Dermis microvascular lymphatic vessel endothelial cell (primary cell): ENCODE measurements around the gene REV3L. TPM values are rescaled to one million over a fixed set of nuclear protein-coding genes. Genes with fewer than 3 reads are reported as not detected.
"Not testable (repeated sequence)": the region's sequence is repeated elsewhere in the genome, so short reads cannot be mapped to it uniquely, and the experiment has no call there.

Experiments used
- DNase-seq, 2 donors: peaks; one replicate each; pipeline versions ENCODE4 v3.0.0 to v3.0.0-alpha.2; 2010; ENCODE audit warnings: low read depth in 2 of 2
- total RNA-seq: library from RNA; depleted of rRNA; stranded (reverse); fragments of >200 nt; gene quantifications from 2 replicates; pipeline ENCODE4 v1.2.1, GENCODE V29; 2014

Gene REV3L
- total RNA-seq, 1 donor from 2014 or later: 15.8 TPM

DNA sequence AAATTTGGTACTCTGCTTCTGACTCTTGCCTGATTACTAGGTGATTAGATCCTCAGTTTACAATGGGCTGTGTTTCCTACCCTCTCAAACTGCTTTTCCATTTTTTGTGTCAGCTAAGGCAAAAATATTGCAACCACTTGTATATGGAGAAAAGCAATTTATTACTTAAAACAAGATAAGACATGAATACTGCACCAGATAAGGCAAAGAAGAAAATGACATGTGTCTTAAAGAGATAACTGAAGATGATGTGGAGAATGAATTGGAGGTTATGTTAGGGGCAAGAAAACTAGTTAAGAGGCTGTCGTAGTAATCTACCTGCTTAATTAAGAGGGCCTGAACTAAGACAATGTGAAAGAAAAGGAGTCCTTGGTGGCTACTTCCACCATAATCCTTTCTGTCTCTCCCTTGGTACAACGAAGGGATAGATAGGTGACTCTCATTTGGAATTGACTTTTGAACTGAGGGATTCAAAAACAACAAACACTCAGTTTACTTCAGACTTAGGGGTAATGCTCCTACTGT is 16.3 kb upstream of the REV3L start:
- no peak for DNase-seq

DNA sequence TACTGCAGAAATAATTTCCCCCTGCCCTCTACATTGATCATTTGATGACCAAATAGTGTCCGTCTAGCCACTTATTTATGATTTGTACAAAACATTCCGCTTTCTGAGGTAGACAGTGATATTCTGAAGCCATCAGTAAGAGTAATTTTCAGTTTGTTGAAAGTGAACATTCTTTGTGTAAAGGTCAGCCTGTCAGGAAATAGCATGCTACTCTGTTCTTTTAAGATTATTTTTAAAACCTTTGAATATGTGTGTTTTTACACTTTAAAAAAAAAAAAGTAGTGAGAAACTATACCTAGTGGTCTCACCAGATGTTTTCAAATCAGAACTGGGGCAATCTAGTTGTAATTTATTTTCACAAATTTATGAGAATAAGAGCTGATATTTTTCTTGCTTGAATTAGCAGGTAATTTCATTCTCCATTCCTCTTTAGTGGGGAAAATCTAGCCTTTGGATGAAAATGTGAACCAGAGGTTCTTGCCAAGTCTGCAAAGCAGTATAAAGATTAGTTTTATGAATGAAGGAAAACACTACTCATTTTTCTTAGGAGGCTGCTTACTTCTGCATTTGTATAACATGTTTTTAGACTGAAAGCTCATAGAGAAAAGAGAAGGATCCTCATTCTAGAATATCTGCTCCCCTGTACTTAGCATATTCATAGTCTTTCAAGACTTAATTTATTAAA is 12.1 kb upstream of the REV3L start:
- DNase-seq: peak in 1 of 2 donors; percentile 67

- no peak for DNase-seq
Measured at GRCh38 chr6:111492499-111492898, 9.5 kb upstream of the REV3L start.

GRCh38 chr6:111490067-111490466 is 7.0 kb upstream of the REV3L start:
- DNase-seq: no peak

DNA sequence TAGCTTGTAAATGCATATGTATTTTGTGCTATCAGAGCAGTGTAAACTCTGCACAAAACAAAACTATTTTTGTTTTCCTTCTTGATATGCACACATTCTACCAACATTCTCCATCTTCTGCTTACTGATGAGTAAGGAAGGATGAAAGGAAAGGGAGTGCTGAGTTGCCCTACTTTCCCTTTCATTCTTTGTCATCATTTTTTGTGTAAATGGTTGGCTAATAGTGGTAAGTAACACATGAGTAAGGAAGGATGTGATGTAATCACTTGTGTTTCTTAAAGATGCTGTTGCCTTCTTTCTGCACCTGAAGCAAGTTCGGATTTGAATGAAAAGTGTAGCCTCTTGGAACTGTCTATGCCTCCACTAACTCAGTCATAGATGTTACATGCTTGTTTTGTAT is 4.6 kb upstream of the REV3L start:
- no peak for DNase-seq

DNA sequence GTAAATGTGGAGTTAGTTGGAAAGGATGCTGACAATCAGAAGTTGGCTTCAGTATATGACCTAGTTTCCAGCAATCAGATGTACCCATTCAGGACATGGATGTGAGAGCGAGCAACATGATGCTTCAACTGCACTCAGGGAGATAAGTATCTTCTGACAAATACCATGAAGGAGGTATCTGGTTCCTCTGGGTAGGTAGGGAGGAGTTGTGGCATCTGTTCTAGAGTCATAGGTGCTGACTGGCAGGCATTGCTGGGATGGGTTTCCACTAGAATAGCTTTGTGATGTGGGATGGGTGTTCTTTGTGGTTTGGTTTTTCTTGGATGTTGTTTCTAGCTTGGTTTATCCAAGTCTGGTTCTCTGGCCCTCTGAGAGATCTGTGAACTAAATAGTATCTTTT is 3.9 kb upstream of the REV3L start:
- no peak for DNase-seq

GRCh38 chr6:111486475-111486874 is 3.5 kb upstream of the REV3L start:
- no peak for DNase-seq

- no peak for DNase-seq
Measured at GRCh38 chr6:111485342-111485741, 2.3 kb upstream of the REV3L start.

GRCh38 chr6:111484633-111484930 is 1.6 kb upstream of the REV3L start:
- peak in 1 of 2 donors; percentile 23 for DNase-seq

DNA sequence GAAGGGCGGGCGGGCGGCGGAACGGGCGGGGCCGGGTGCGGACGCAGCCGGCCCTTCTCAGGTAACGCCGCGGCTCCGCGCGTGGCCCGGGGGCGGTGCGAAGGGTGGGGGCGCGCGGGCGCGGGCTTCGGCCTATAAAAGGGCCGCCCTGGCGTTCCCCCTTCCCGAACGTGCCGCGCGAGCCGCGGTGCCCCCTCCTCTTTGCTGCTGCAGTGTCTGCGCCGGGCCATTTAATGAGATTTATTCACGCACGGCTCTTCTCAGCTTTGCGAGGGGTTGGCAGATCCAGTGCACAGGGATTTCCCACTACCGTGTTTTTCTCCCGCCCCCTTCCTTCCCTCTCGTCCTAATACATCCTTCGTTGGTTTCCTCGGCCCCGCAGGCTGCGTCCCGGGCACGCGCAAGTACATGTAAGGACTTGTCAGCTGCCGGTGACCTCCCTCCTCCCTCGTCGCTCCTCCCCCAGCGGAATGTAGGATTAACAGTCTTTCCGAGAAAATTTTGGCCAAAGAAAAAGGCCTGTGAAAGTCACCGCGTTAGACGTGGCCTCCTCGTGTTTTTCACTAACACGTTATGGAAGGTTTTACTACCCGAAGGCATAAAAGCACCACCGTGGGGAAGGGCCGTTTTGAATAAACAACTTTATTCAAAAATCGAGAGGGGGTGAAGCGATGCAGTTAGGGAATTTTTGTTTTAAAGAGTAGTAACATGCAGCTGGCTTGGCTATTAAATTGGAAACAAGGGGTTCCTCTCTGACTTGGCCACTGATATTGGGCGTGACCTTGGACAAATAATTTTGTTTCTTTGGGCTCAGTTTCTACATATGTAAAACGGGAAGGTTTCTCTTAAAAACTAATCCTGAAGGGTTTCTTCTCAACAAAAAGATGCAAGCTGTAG is 966 bp upstream of the REV3L start:
- peak; percentile 73 to 95 for DNase-seq

DNA sequence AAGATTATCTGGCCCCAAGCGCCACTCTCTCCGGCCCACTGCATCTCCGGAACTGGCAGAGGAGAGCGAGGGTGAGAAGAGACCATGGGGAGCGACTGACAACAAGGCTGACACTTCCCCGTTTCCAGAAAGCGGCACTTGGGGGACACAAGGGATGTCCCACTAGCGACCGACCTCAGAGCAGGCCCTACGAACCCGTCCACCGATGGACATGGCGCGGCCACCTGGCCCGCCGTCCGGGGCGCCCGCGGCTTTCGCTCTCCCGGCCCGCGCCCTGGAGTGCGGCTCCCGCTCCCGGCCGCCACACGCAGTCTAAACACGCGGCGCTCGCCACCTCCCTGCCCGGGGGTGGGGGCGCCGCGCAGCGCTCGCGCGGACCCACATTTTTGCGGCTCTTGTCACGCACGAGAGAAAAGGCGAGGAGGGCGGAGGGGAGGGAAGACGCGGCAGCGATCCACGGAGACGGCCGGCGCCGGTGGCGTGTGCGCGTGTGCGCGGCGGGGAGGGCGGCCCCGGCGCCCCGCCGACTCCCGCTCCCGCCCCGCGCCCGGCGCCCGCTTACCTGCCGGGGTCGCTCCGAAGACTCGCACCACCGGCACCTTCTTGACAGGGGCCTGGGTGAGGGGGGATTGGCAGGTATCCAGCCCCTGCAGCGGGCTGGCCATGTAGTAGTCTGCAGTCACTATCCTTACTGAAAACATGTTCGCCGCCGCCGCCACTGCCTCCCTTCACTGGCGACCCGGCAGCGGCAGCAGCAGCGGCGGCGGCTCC is 645 bp downstream of the REV3L start:
- peak in 1 of 2 donors; percentile 39 for DNase-seq

- no peak for DNase-seq
Measured at GRCh38 chr6:111481836-111482187, 1.2 kb downstream of the REV3L start.

- DNase-seq: no peak
Measured at GRCh38 chr6:111480988-111481822, 1.8 kb downstream of the REV3L start.

DNA sequence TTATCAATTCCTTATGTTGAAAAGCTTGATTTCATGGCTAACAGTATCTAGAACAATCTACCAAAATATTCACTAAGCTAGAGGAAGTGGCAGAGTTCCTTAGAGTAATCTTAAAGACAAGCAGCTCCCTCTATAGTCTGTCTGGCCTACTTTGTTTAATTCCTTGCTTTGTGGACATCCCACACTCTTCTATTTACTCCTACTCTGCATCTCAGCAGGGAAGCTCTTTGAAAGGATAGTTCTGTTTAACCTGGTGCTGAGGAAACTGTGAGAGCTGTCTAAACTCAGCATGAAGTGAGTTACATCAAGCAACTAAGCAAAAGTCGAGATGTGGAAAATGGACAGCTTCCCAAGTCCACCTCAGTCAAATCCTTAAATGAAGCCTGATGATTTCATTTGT is 4.3 kb downstream of the REV3L start:
- peak in 1 of 2 donors; percentile 62 for DNase-seq

GRCh38 chr6:111478064-111478476 is 4.9 kb downstream of the REV3L start:
- no peak for DNase-seq

DNA sequence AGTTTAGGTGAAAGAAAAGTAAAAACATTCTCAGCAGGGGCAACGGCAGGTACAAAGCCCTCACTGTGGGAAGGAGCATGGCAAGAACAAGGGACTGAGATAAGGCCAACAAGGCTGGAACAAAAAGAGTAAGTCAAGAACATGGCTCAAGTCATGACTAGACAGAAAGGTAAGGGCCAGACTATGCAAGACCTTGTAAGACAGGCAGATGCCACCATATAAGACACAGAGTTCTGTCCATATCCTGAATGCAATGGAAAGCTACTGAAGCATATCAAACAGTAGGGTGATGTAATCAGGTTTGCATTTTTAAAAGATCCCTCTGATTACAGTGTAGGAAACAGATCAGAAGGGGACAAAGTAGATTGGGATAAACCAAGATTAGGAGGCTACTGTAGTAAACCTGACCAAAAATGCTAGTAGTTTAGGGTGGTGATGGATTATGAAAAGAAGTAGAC is 5.5 kb downstream of the REV3L start:
- DNase-seq: no peak

GRCh38 chr6:111476061-111476460 is 7.0 kb downstream of the REV3L start:
- DNase-seq: not testable (repeated sequence)

DNA sequence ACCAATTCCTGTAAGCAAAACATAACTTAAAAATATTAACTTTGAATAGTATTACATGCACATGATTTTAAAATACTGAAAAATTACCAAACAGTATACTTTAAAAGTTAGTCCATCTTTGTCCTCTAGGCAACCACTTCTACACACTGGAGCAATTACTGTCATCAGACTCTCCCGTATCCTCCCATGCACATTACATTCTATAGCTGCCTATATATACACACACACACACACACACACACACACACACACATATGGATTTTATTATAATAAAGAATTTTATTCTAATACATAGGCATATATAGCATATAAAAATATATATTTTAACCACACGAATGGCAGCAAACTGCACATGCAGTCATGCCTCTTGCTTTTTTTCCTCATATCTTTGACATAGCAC is 8.2 kb downstream of the REV3L start:
- no peak for DNase-seq

DNA sequence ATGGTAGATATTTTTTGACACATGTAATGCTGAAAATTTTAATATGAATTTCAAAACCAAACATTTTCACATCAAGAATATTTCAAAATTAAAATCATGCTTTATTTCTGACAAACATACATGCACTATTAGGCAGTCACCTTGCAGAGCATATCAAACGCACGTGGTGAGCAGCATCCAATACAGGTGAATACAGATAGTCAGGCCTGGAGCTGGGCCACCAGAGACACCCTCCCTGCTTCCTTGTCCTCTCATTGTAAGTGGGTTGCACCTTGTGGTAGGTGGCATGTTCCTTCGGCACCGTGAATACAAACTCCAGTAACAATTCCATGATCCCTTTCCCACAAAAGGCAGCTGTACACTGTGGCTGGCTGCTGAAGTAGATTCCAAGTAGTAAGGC is 8.9 kb downstream of the REV3L start:
- no peak for DNase-seq

DNA sequence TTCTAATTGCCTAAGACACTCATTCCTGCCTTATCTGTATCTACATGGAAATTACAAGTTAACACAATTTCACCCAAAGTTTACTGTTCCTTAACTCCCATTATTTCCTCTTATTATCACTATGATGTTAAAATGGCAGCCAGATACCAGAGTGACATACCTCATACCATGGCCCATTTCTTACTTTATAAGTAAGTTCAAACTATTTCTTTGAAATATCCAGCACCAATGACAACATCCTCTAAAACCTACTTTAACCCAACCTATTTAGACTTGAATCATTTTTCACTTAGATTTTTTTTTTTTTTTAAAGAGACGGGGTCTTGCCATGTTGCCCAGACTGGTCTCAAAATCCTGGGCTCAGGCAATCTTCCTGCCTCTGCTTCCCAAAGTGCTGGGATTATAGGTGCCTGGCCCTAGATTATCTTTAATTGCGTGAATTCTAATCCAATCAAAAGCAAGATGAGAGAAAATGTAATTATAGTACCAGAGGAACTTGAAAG is 10.0 kb downstream of the REV3L start:
- no peak for DNase-seq

DNA sequence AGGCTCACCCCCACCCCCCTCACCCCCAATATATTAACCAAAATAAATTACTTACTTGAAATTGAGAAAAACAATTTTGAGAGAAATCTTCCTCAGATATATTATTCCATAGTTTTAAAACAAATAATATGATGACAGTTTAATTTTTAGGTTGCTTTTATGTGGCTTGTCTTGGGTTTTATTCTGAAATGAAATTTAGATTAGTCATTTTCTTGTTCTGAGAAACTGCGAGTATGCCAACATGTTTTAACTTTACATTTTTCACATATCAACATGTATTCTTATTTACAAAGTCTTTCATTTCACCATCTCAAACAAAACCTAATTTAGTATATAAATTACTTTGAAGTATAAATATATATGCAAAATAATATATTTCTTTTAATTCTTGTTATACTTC is 11.1 kb downstream of the REV3L start:
- no peak for DNase-seq
